HepG2 (cell line): ENCODE data around the gene HPCAL1. TPM values are rescaled to one million over a fixed set of nuclear protein-coding genes. Genes with fewer than 3 reads are reported as not detected.
A peak's percentile ranks its signal among the peaks of the same experiment; 100 is the strongest.

ENCODE experiments used
- CREM ChIP-seq, 2 experiments: sonication (generic) in 1 of 2; formaldehyde crosslinking in 1 of 2; IDR thresholded peaks; 2 replicates each; pipeline versions ENCODE4 v1.4.0 to v1.6.1; 2016 to 2020; ENCODE audit warnings: antibody characterized with exemption in 1 of 2, mild to moderate bottlenecking in 1 of 2, missing genetic modification reagents in 1 of 2
- FOSL2 ChIP-seq: sonication (generic); formaldehyde crosslinking; IDR thresholded peaks from 2 replicates; pipeline ENCODE4 v1.4.0; 2020; ENCODE audit warnings: missing genetic modification reagents
- FOXK2 ChIP-seq: fragments of 450-650 bp; IDR thresholded peaks from 2 replicates; pipeline ENCODE4 v1.6.1; 2016
- GATAD1 ChIP-seq: IDR thresholded peaks from 2 replicates; pipeline ENCODE4 v1.6.1; 2016; ENCODE audit warnings: missing genetic modification reagents, missing compliant biosample characterization
- GPN1 ChIP-seq: sonication (generic); formaldehyde crosslinking; IDR thresholded peaks from 2 replicates; pipeline ENCODE4 v1.5.1; 2020; ENCODE audit warnings: missing genetic modification reagents, borderline replicate concordance
- MEIS1 ChIP-seq: sonication (generic); formaldehyde crosslinking; IDR thresholded peaks from 2 replicates; pipeline ENCODE4 v1.9.0; 2021; ENCODE audit warnings: mild to moderate bottlenecking, missing genetic modification reagents, moderate library complexity, borderline replicate concordance
- MTA1 ChIP-seq: sonication (generic); formaldehyde crosslinking; IDR thresholded peaks from 2 replicates; pipeline ENCODE4 v1.4.0; 2020; ENCODE audit warnings: missing genetic modification reagents, mild to moderate bottlenecking, borderline replicate concordance
- MXD1 ChIP-seq: sonication (generic); formaldehyde crosslinking; IDR thresholded peaks from 2 replicates; pipeline ENCODE4 v1.4.0; 2020; ENCODE audit warnings: mild to moderate bottlenecking, missing genetic modification reagents
- NBN ChIP-seq: fragments of 450-650 bp; conservative IDR thresholded peaks from 2 replicates; pipeline ENCODE4 v1.6.1; 2017
- NFYC ChIP-seq: IDR thresholded peaks from 2 replicates; pipeline ENCODE4 v1.6.1; 2016; ENCODE audit warnings: missing genetic modification reagents, missing compliant biosample characterization
- PAXIP1 ChIP-seq: sonication (generic); formaldehyde crosslinking; conservative IDR thresholded peaks from 2 replicates; pipeline ENCODE4 v1.4.0; 2020; ENCODE audit warnings: mild to moderate bottlenecking, missing genetic modification reagents, moderate library complexity
- PBX2 ChIP-seq: IDR thresholded peaks from 2 replicates; pipeline ENCODE4 v1.6.1; 2016; ENCODE audit warnings: control low read depth
- SPEN ChIP-seq: sonication (generic); formaldehyde crosslinking; IDR thresholded peaks from 2 replicates; pipeline ENCODE4 v1.5.1; 2020; ENCODE audit warnings: low read depth, mild to moderate bottlenecking, missing genetic modification reagents
- YEATS2 ChIP-seq: sonication (generic); formaldehyde crosslinking; IDR thresholded peaks from 2 replicates; pipeline ENCODE4 v1.4.0; 2020; ENCODE audit warnings: missing genetic modification reagents, borderline replicate concordance
- ZFX ChIP-seq: sonication (generic); formaldehyde crosslinking; IDR thresholded peaks from 2 replicates; pipeline ENCODE4 v1.4.0; 2020; ENCODE audit warnings: mild to moderate bottlenecking, low read depth, missing genetic modification reagents, moderate library complexity
- ZNF550 ChIP-seq: sonication (generic); formaldehyde crosslinking; IDR thresholded peaks from 2 replicates; pipeline ENCODE4 v1.4.0; 2020; ENCODE audit warnings: mild to moderate bottlenecking, missing genetic modification reagents, borderline replicate concordance
- ZNF556 ChIP-seq: sonication (generic); formaldehyde crosslinking; IDR thresholded peaks from 2 replicates; pipeline ENCODE4 v1.4.0; 2020; ENCODE audit warnings: mild to moderate bottlenecking, missing genetic modification reagents, borderline replicate concordance
- ZNF710 ChIP-seq: sonication (generic); formaldehyde crosslinking; IDR thresholded peaks from 2 replicates; pipeline ENCODE4 v1.5.0; 2020; ENCODE audit warnings: mild to moderate bottlenecking, missing genetic modification reagents, borderline replicate concordance
- ZNF782 ChIP-seq: sonication (generic); formaldehyde crosslinking; IDR thresholded peaks from 2 replicates; pipeline ENCODE4 v1.4.0; 2020; ENCODE audit warnings: missing genetic modification reagents, mild to moderate bottlenecking, borderline replicate concordance
- polyA plus RNA-seq, 8 experiments: library from polyadenylated mRNA; depleted of rRNA in 3 of 8; stranded (reverse) in 7 of 8; unstranded in 1 of 8; fragments of >200 nt; fragmentation: Illumina TruSeq in 4 of 8; extraction: Trizol in 4 of 8; gene quantifications; 2 replicates each; pipeline versions ENCODE4 v1.2.1 to v1.2.3, GENCODE V29; 2011 to 2016; ENCODE audit warnings: low read depth in 4 of 8, missing spikeins in 1 of 8, mixed read lengths in 1 of 8; ENCODE audit not compliant: insufficient read depth in 1 of 8
- total RNA-seq, 5 experiments: library from RNA; depleted of rRNA; stranded (reverse); fragments of >200 nt; fragmentation: Illumina TruSeq; extraction: Trizol; gene quantifications; 2 replicates each; pipeline ENCODE4 v1.2.3, GENCODE V29; 2016; ENCODE audit warnings: low read depth in 1 of 5
- TF ChIP-seq, protein P1 (sequence below): sonication (generic); formaldehyde crosslinking; IDR thresholded peaks from 2 replicates; pipeline ENCODE4 v1.4.0; 2020; ENCODE audit warnings: missing genetic modification reagents

The HPCAL1 gene
- total and polyA plus RNA-seq, 2 of the 13 experiments (the other 11 are each of a cell fraction or from before 2014, with no cell fraction given): 29.5 to 29.9 TPM

DNA sequence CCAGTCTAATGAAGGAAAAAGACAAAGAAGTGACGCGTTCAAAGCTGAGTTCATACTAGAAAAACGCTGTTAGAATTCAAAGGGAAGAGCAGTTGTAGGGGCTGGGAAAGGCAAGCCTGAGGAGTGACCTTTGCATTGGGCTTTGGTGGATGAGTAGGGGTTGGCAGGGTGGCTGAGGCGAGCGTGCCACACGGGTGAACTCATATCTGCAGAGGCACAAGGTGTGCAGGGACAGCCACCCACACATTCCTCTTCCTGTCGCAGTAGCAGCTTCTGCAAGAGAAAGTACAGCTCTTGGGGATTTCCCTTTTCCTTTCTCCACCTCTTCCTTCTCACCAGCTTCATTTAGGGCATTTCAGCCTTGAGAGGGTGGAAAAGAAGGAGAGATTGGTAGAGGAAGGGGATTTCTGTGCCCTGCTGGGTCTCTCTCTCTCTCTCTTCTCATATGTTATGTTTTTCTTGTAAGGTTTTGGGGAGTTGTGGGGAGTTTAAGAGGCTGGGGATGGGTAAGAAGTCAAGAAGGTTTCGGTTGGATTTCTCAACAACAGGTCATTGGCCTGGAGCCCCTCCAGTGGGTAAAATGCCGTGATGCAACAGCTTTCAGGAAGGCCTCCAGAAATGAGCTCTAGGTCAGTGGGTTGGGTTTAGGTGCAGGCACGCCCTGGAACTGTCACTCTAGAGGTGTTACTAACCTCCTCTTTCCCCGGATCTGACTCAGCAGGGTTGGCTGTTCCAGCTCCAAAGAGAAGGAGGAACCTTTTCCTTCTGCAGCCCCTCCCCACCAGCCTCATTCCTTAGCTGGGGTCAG, 105.3 kb downstream of the HPCAL1 start (continued):
- TF ChIP-seq ZNF710 (CRISPR knock-in tag) (0 out of 2 replicates have a peak, but pooled peaks have one; percentile 35), MEIS1 (CRISPR knock-in tag) (peak; percentile 68; the same call in 1 of the 2 replicates), GPN1 (no peak), YEATS2 (CRISPR knock-in tag) (no peak), NBN (no peak), NFYC (CRISPR knock-in tag) (no peak), ZNF556 (CRISPR knock-in tag) (peak; percentile 40; the same call in 1 of the 2 replicates), FOSL2 (peak; percentile 77), MXD1 (CRISPR knock-in tag) (no peak), ZNF550 (CRISPR knock-in tag) (no peak), PBX2 (CRISPR knock-in tag) (peak; percentile 67; the same call in 1 of the 2 replicates), MTA1 (CRISPR knock-in tag) (0 out of 2 replicates have a peak, but pooled peaks have one; percentile 38), FOXK2 (no peak), CREM (IDR thresholded peaks at IDR 0.05) (no peak; the same call in 1 of the 2 replicates), CREM (CRISPR knock-in tag; IDR thresholded peaks at IDR 0.05) (no peak), ZNF782 (CRISPR knock-in tag) (no peak; the same call in 1 of the 2 replicates), ZFX (peak; percentile 50), PAXIP1 (CRISPR knock-in tag) (peak; percentile 52), SPEN (CRISPR knock-in tag) (0 out of 2 replicates have a peak, but pooled peaks have one; percentile 31), GATAD1 (CRISPR knock-in tag) (no peak)
- TF ChIP-seq, protein P1, sequence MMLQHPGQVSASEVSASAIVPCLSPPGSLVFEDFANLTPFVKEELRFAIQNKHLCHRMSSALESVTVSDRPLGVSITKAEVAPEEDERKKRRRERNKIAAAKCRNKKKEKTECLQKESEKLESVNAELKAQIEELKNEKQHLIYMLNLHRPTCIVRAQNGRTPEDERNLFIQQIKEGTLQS (CRISPR knock-in tag): peak; percentile 81
